Suprapubic skin (tissue), 4 donors: ENCODE data around the gene COL1A1. TPM values are rescaled to one million over a fixed set of nuclear protein-coding genes. Genes with fewer than 3 reads are reported as not detected.

Source experiments
- DNase-seq, 2 donors: peaks; one replicate each; pipeline ENCODE4 v3.0.0-alpha.2; 2019; ENCODE audit warnings: low spot score in 2 of 2
- H3K27ac ChIP-seq: fragments of 200-600 bp; sonication (generic); one replicate; pipeline ENCODE4 v1.5.1; 2019
- H3K27me3 ChIP-seq: fragments of 200-600 bp; sonication (generic); one replicate; pipeline ENCODE4 v1.5.1; 2019
- H3K36me3 ChIP-seq: fragments of 200-600 bp; sonication (generic); one replicate; pipeline ENCODE4 v1.5.1; 2019
- H3K4me1 ChIP-seq: fragments of 200-600 bp; sonication (generic); one replicate; pipeline ENCODE4 v1.5.1; 2019
- H3K4me3 ChIP-seq: fragments of 200-600 bp; sonication (generic); one replicate; pipeline ENCODE4 v1.5.1; 2019; ENCODE audit warnings: mild to moderate bottlenecking
- H3K9me3 ChIP-seq: fragments of 200-600 bp; sonication (generic); one replicate; pipeline ENCODE4 v1.5.1; 2019
- CTCF ChIP-seq, 2 donors: fragments of 200-600 bp in 1 of 2; fragments of 450-650 bp in 1 of 2; sonication (generic) in 1 of 2; IDR thresholded peaks; one replicate each; pipeline ENCODE4 v1.5.1; 2016 to 2019; ENCODE audit warnings: antibody characterized with exemption in 2 of 2, mild to moderate bottlenecking in 1 of 2, moderate library complexity in 1 of 2
- EP300 ChIP-seq: sonication (generic); formaldehyde crosslinking; IDR thresholded peaks from one replicate; pipeline ENCODE4 v1.6.1; 2017; ENCODE audit warnings: antibody characterized with exemption
- POLR2A ChIP-seq, 2 donors: fragments of 450-650 bp; IDR thresholded peaks; one replicate each; pipeline ENCODE4 v1.6.1; 2017; ENCODE audit warnings: antibody characterized with exemption in 2 of 2, mild to moderate bottlenecking in 2 of 2, moderate library complexity in 2 of 2
- POLR2AphosphoS5 ChIP-seq, 3 donors: sonication (generic); formaldehyde crosslinking; IDR thresholded peaks; one replicate each; pipeline ENCODE4 v1.6.1; 2017; ENCODE audit warnings: antibody characterized with exemption in 3 of 3
- WGBS: methylation state at CpG from one replicate; pipeline ENCODE4 v1.1.5; 2018; 5-methylcytosine and 5-hydroxymethylcytosine counted together
- total RNA-seq, 4 donors: library from RNA; depleted of rRNA; stranded (reverse); fragments of >200 nt; gene quantifications; one replicate each; pipeline ENCODE4 v1.1.0, GENCODE V29; 2016

Gene COL1A1
- total RNA-seq, 4 donors from 2014 or later = 19.2 to 56.8 (median 33.1) TPM

GRCh38 chr17:50165066-50165465 is 36.4 kb downstream of the COL1A1 start:
- 55% methylated on average over 5 of the region's 9 CpGs for WGBS
- H3K36me3 ChIP-seq = no peaks in the 10 kb centered on the region
- no peak for DNase-seq
- no peaks in the 10 kb centered on the region for H3K9me3 ChIP-seq
- H3K4me3 ChIP-seq = no peak overlapping the region
- no peaks in the 10 kb centered on the region for H3K27me3 ChIP-seq
- H3K4me1 ChIP-seq = peaks cover 38% of the 10 kb centered on the region
- TF ChIP-seq EP300 = no peak
- no peak for TF ChIP-seq CTCF (IDR thresholded peaks at IDR 0.05)
- no peak for TF ChIP-seq POLR2AphosphoS5 (IDR thresholded peaks at IDR 0.05)
- TF ChIP-seq POLR2A (IDR thresholded peaks at IDR 0.05) = no peak
- H3K27ac ChIP-seq = no peak overlapping the region

GRCh38 chr17:50164697-50164988 is 36.8 kb downstream of the COL1A1 start:
- H3K27me3 ChIP-seq = no peaks in the 10 kb centered on the region
- H3K9me3 ChIP-seq = no peaks in the 10 kb centered on the region
- no peak for DNase-seq
- WGBS = 55% methylated on average over 1 of the region's 2 CpGs
- no peak overlapping the region for H3K27ac ChIP-seq
- no peak for TF ChIP-seq CTCF (IDR thresholded peaks at IDR 0.05)
- TF ChIP-seq EP300 = no peak
- no peak for TF ChIP-seq POLR2A (IDR thresholded peaks at IDR 0.05)
- TF ChIP-seq POLR2AphosphoS5 (IDR thresholded peaks at IDR 0.05) = no peak
- H3K4me1 ChIP-seq = peaks cover 41% of the 10 kb centered on the region
- H3K36me3 ChIP-seq = no peaks in the 10 kb centered on the region
- H3K4me3 ChIP-seq = no peak overlapping the region

GRCh38 chr17:50163843-50164696 is 37.4 kb downstream of the COL1A1 start:
- no peak for DNase-seq
- Histone ChIP-seq H3K27ac (no peak overlapping the region), H3K4me1 (peaks cover 37% of the 10 kb centered on the region), H3K4me3 (no peak overlapping the region), H3K27me3 (no peaks in the 10 kb centered on the region), H3K36me3 (no peaks in the 10 kb centered on the region), H3K9me3 (no peaks in the 10 kb centered on the region)
- WGBS = 100% methylated on average over 1 of the region's 11 CpGs
- no peak for TF ChIP-seq POLR2AphosphoS5 (IDR thresholded peaks at IDR 0.05)
- TF ChIP-seq EP300 = no peak
- TF ChIP-seq POLR2A (IDR thresholded peaks at IDR 0.05) = no peak
- TF ChIP-seq CTCF (IDR thresholded peaks at IDR 0.05) = no peak

GRCh38 chr17:50162466-50163254 is 38.8 kb downstream of the COL1A1 start:
- no peak for TF ChIP-seq POLR2AphosphoS5 (IDR thresholded peaks at IDR 0.05)
- TF ChIP-seq EP300 = no peak
- TF ChIP-seq POLR2A (IDR thresholded peaks at IDR 0.05) = no peak
- no peak for TF ChIP-seq CTCF (IDR thresholded peaks at IDR 0.05)
- no peak overlapping the region for H3K4me3 ChIP-seq
- H3K36me3 ChIP-seq = no peaks in the 10 kb centered on the region
- WGBS = 79% methylated on average over 8 of the region's 8 CpGs
- no peaks in the 10 kb centered on the region for H3K9me3 ChIP-seq
- H3K4me1 ChIP-seq = peaks cover 32% of the 10 kb centered on the region
- H3K27me3 ChIP-seq = no peaks in the 10 kb centered on the region
- DNase-seq = no peak
- H3K27ac ChIP-seq = no peak overlapping the region

GRCh38 chr17:50161911-50162288 is 39.5 kb downstream of the COL1A1 start:
- Histone ChIP-seq H3K9me3 (no peaks in the 10 kb centered on the region), H3K36me3 (no peaks in the 10 kb centered on the region), H3K4me3 (no peak overlapping the region), H3K27ac (no peak overlapping the region), H3K4me1 (peaks cover 32% of the 10 kb centered on the region), H3K27me3 (no peaks in the 10 kb centered on the region)
- WGBS = 52% methylated on average over 16 of the region's 16 CpGs
- no peak for DNase-seq
- TF ChIP-seq CTCF (IDR thresholded peaks at IDR 0.05) (no peak), EP300 (no peak), POLR2AphosphoS5 (IDR thresholded peaks at IDR 0.05) (no peak), POLR2A (IDR thresholded peaks at IDR 0.05) (no peak)
